Sigmoid colon (tissue), 4 donors: ENCODE data around the gene CYP2W1.

Experiments used
- EP300 ChIP-seq, 4 donors: sonication (generic); formaldehyde crosslinking; IDR thresholded peaks; one replicate each; pipeline ENCODE4 v1.6.1; 2017; ENCODE audit warnings: antibody characterized with exemption in 4 of 4
- POLR2A ChIP-seq, 2 donors: fragments of 450-650 bp; IDR thresholded peaks; one replicate each; pipeline ENCODE4 v1.6.1; 2016; ENCODE audit warnings: antibody characterized with exemption in 2 of 2, mild to moderate bottlenecking in 2 of 2, moderate library complexity in 2 of 2
- TF ChIP-seq, protein P1 (sequence below), 4 experiments: fragments of 450-650 bp in 3 of 4; fragments of 200-600 bp in 1 of 4; IDR thresholded peaks; one replicate each; pipeline ENCODE4 v1.5.1; 2016 to 2019; ENCODE audit warnings: antibody characterized with exemption in 4 of 4, mild to moderate bottlenecking in 3 of 4, moderate library complexity in 2 of 4

DNA sequence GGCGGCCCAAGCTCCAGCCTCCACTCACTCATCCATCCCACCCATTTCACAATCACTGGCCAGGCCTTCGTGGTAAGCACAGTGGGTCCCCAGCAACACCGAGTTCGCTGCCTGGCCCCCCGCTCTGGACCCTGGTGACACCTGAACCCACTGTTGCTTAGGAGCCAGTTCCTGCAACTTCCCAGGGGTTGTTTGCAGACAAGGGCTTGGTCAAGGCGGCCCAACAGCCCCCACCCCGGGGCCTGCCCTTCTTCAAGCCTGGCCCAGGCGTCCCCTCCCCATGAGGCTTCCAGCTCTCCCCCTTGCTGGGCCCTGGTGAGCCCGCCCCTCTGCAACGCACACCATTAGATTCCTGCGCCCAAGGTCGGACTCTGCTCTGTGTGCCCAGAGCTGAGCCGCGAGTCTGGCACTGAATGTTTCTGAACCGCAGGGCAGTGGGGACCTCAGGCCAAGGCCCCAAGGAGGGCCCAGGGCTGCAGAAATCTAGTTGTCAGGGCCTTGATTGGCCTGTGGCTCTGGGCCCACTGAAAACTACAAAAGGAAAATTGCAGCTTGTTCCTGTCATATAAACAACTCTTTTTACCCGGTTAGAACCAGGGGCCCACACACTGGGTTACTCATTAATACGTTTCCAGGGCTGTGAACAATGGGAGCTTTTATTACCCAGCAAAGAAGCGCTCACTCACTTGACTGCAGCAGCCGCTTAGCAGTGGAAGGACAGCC is 5.5 kb upstream of the CYP2W1 start:
- TF ChIP-seq, protein P1, sequence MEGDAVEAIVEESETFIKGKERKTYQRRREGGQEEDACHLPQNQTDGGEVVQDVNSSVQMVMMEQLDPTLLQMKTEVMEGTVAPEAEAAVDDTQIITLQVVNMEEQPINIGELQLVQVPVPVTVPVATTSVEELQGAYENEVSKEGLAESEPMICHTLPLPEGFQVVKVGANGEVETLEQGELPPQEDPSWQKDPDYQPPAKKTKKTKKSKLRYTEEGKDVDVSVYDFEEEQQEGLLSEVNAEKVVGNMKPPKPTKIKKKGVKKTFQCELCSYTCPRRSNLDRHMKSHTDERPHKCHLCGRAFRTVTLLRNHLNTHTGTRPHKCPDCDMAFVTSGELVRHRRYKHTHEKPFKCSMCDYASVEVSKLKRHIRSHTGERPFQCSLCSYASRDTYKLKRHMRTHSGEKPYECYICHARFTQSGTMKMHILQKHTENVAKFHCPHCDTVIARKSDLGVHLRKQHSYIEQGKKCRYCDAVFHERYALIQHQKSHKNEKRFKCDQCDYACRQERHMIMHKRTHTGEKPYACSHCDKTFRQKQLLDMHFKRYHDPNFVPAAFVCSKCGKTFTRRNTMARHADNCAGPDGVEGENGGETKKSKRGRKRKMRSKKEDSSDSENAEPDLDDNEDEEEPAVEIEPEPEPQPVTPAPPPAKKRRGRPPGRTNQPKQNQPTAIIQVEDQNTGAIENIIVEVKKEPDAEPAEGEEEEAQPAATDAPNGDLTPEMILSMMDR (IDR thresholded peaks at IDR 0.05) = no peak
- TF ChIP-seq POLR2A (IDR thresholded peaks at IDR 0.05) = no peak
- TF ChIP-seq EP300 (IDR thresholded peaks at IDR 0.05) = no peak
